IPS-20b (cell line): ENCODE results near the gene KCNMB2.
"Not testable (repeated sequence)": the region's sequence is repeated elsewhere in the genome, so short reads cannot be mapped to it uniquely, and the experiment has no call there.

Experiments used
- H3K27ac ChIP-seq: one replicate; pipeline ENCODE4 v1.5.1; 2013; ENCODE audit warnings: low read length
- H3K27me3 ChIP-seq: 2 replicates; pipeline ENCODE4 v1.6.1; 2013; ENCODE audit warnings: mild to moderate bottlenecking, low read length, inconsistent platforms; ENCODE audit not compliant: insufficient read depth
- H3K36me3 ChIP-seq: 2 replicates; pipeline ENCODE4 v1.6.1; 2013; ENCODE audit warnings: low read depth, mild to moderate bottlenecking, inconsistent platforms, low read length, moderate library complexity; ENCODE audit not compliant: insufficient read depth
- H3K4me1 ChIP-seq: 2 replicates; pipeline ENCODE4 v1.6.1; 2013; ENCODE audit warnings: mild to moderate bottlenecking, control low read depth, inconsistent platforms, low read length, moderate library complexity; ENCODE audit not compliant: insufficient read depth
- H3K4me3 ChIP-seq: 2 replicates; pipeline ENCODE4 v1.5.1; 2013; ENCODE audit warnings: mild to moderate bottlenecking, low read length, inconsistent platforms
- H3K9ac ChIP-seq: 2 replicates; pipeline ENCODE4 v1.6.1; 2013; ENCODE audit warnings: low read depth, mild to moderate bottlenecking, inconsistent platforms, low read length, moderate library complexity
- H3K9me3 ChIP-seq: 2 replicates; pipeline ENCODE4 v1.6.1; 2013; ENCODE audit warnings: mild to moderate bottlenecking, low read depth, low read length, inconsistent platforms; ENCODE audit not compliant: insufficient read depth

KCNMB2 gene

GRCh38 chr3:178840586-178840985, 304.4 kb downstream of the KCNMB2 start:
- H3K4me1 ChIP-seq = no peaks in the 10 kb centered on the region
- no peaks in the 10 kb centered on the region for H3K36me3 ChIP-seq
- H3K27me3 ChIP-seq = no peaks in the 10 kb centered on the region
- 0 out of 2 replicates have a peak, but pooled peaks cover 7% of the 10 kb centered on the region for H3K9me3 ChIP-seq
- no peak overlapping the region for H3K27ac ChIP-seq
- no peak overlapping the region for H3K4me3 ChIP-seq
- H3K9ac ChIP-seq = no peak overlapping the region

GRCh38 chr3:178841011-178841410, 304.8 kb downstream of the KCNMB2 start:
- Histone ChIP-seq H3K27ac (no peak overlapping the region), H3K36me3 (no peaks in the 10 kb centered on the region), H3K4me1 (no peaks in the 10 kb centered on the region), H3K4me3 (no peak overlapping the region), H3K9ac (no peak overlapping the region), H3K27me3 (no peaks in the 10 kb centered on the region), H3K9me3 (0 out of 2 replicates have a peak, but pooled peaks cover 7% of the 10 kb centered on the region)

- H3K27ac ChIP-seq = no peak overlapping the region
- H3K27me3 ChIP-seq = no peaks in the 10 kb centered on the region
- H3K9ac ChIP-seq = no peak overlapping the region
- 0 out of 2 replicates have a peak, but pooled peaks cover 7% of the 10 kb centered on the region for H3K9me3 ChIP-seq
- H3K36me3 ChIP-seq = no peaks in the 10 kb centered on the region
- H3K4me3 ChIP-seq = no peak overlapping the region
- H3K4me1 ChIP-seq = no peaks in the 10 kb centered on the region
Measured at GRCh38 chr3:178844916-178845315, 308.7 kb downstream of the KCNMB2 start.

- no peak overlapping the region for H3K9ac ChIP-seq
- no peak overlapping the region for H3K27ac ChIP-seq
- no peaks in the 10 kb centered on the region for H3K27me3 ChIP-seq
- 0 out of 2 replicates have a peak, but pooled peaks cover 1% of the 10 kb centered on the region for H3K9me3 ChIP-seq
- H3K4me3 ChIP-seq = no peak overlapping the region
- H3K4me1 ChIP-seq = no peaks in the 10 kb centered on the region
- H3K36me3 ChIP-seq = no peaks in the 10 kb centered on the region
Measured at GRCh38 chr3:178845420-178846118, 309.3 kb downstream of the KCNMB2 start.

GRCh38 chr3:178847190-178847589, 311.0 kb downstream of the KCNMB2 start:
- Histone ChIP-seq H3K27ac (no peak overlapping the region), H3K27me3 (no peaks in the 10 kb centered on the region), H3K4me1 (no peaks in the 10 kb centered on the region), H3K4me3 (no peak overlapping the region), H3K9me3 (no peaks in the 10 kb centered on the region), H3K9ac (no peak overlapping the region), H3K36me3 (no peaks in the 10 kb centered on the region)

GRCh38 chr3:178849199-178849910, 313.1 kb downstream of the KCNMB2 start:
- H3K4me1 ChIP-seq = no peaks in the 10 kb centered on the region
- H3K9me3 ChIP-seq = no peaks in the 10 kb centered on the region
- no peak overlapping the region for H3K4me3 ChIP-seq
- H3K27me3 ChIP-seq = no peaks in the 10 kb centered on the region
- no peak overlapping the region for H3K9ac ChIP-seq
- no peaks in the 10 kb centered on the region for H3K36me3 ChIP-seq
- H3K27ac ChIP-seq = no peak overlapping the region

GRCh38 chr3:178850450-178851190, 314.4 kb downstream of the KCNMB2 start:
- Histone ChIP-seq H3K36me3 (no peaks in the 10 kb centered on the region), H3K27me3 (no peaks in the 10 kb centered on the region), H3K9me3 (no peaks in the 10 kb centered on the region), H3K9ac (no peak overlapping the region), H3K27ac (no peak overlapping the region), H3K4me1 (no peaks in the 10 kb centered on the region), H3K4me3 (no peak overlapping the region)

GRCh38 chr3:178851564-178851963, 315.3 kb downstream of the KCNMB2 start:
- Histone ChIP-seq H3K27me3 (no peaks in the 10 kb centered on the region), H3K27ac (no peak overlapping the region), H3K4me1 (no peaks in the 10 kb centered on the region), H3K4me3 (no peak overlapping the region), H3K9me3 (no peaks in the 10 kb centered on the region), H3K36me3 (no peaks in the 10 kb centered on the region), H3K9ac (no peak overlapping the region)

- Histone ChIP-seq H3K27ac (no peak overlapping the region), H3K4me1 (no peaks in the 10 kb centered on the region), H3K4me3 (no peak overlapping the region), H3K9ac (no peak overlapping the region), H3K36me3 (no peaks in the 10 kb centered on the region), H3K9me3 (no peaks in the 10 kb centered on the region), H3K27me3 (no peaks in the 10 kb centered on the region)
Measured at GRCh38 chr3:178856804-178857203, 320.6 kb downstream of the KCNMB2 start.

GRCh38 chr3:178859386-178859785, 323.1 kb downstream of the KCNMB2 start:
- Histone ChIP-seq H3K4me3 (peak overlapping the region; percentile 59), H3K4me1 (no peaks in the 10 kb centered on the region), H3K36me3 (no peaks in the 10 kb centered on the region), H3K9me3 (no peaks in the 10 kb centered on the region), H3K9ac (peak overlapping the region; percentile 75; the same call in 1 of the 2 replicates), H3K27me3 (no peaks in the 10 kb centered on the region), H3K27ac (no peak overlapping the region)

- Histone ChIP-seq H3K9ac (peak overlapping the region; percentile 75), H3K4me3 (peak overlapping the region; percentile 59)
- not testable (repeated sequence) for H3K4me1 ChIP-seq, H3K36me3 ChIP-seq, H3K27me3 ChIP-seq, H3K9me3 ChIP-seq, H3K27ac ChIP-seq
Measured at GRCh38 chr3:178859900-178860436, 323.7 kb downstream of the KCNMB2 start.
